Right cardiac atrium (tissue), 5 donors: Measurements from ENCODE around the gene NDUFA5. TPM values are rescaled to one million over a fixed set of nuclear protein-coding genes. Genes with fewer than 3 reads are reported as not detected.

Source experiments
- ATAC-seq, 2 donors: fragments of 200-7000 bp; cut with Tn5 transposase; one replicate each; pipeline versions ENCODE4 v1.8.0 to v1.9.1; 2020; ENCODE audit warnings: moderate library complexity in 2 of 2, mild to moderate bottlenecking in 1 of 2
- DNase-seq, 3 donors: peaks; one replicate each; pipeline ENCODE4 v3.0.0-alpha.2; 2020
- H3K27ac ChIP-seq: one replicate; pipeline ENCODE4 v1.5.1; 2013; ENCODE audit warnings: mild to moderate bottlenecking, low read length, control low read depth, moderate library complexity
- H3K27me3 ChIP-seq: one replicate; pipeline ENCODE4 v1.6.1; 2013; ENCODE audit not compliant: control insufficient read depth, insufficient read depth
- H3K4me1 ChIP-seq: one replicate; pipeline ENCODE4 v1.6.1; 2013; ENCODE audit warnings: low read length; ENCODE audit not compliant: control insufficient read depth, insufficient read depth
- H3K4me3 ChIP-seq: one replicate; pipeline ENCODE4 v1.5.1; 2013; ENCODE audit warnings: low read length, control low read depth
- H3K9me3 ChIP-seq: one replicate; pipeline ENCODE4 v1.6.1; 2013; ENCODE audit warnings: low read length; ENCODE audit not compliant: control insufficient read depth
- WGBS: extraction: QIAGEN DNeasy Blood & Tissue Kit; methylation state at CpG from one replicate; pipeline ENCODE4 v1.1.7; 2013; 5-methylcytosine and 5-hydroxymethylcytosine counted together
- intact Hi-C, 4 donors: fragments of 100-400 bp; cut with DNase I; formaldehyde crosslinking; loops; one replicate each; pipeline versions ENCODE4 v1.11.0 to v1.14.0; 2022 to 2023
- long read RNA-seq, 4 donors: library from polyadenylated mRNA; unstranded; transcript quantifications; one replicate each; pipeline ENCODE4 v2.0.0, GENCODE V29; 2020 to 2021
- polyA plus RNA-seq: library from polyadenylated mRNA; stranded (reverse); fragments of 200-250 nt; gene quantifications from one replicate; pipeline ENCODE4 v1.2.3, GENCODE V29; 2013
- total RNA-seq, 4 donors: library from RNA; stranded (reverse); fragmentation: NEBNext Ultra II Directional; extraction: Animal tissue kit (Norgen Biotek cat#: 25700); gene quantifications; one replicate each; pipeline ENCODE4 v1.2.1, GENCODE V29; 2021
- donor health status: healthy with polysubstance abuse.
- donor health status: DM: no; HTN: yes; CAD: no.
- donor health status: DM: no; HTN: no; CAD: no.
- donor health status: DM: no; HTN: yes; CAD: no; lungs with severe emphysema.
- donor health status: DM: yes; HTN: yes; CAD: no.

Gene NDUFA5
- 100 to 1,000 TPM; 270 to 342 (median 313) TPM for total RNA-seq
- polyA plus RNA-seq, result 375 TPM
- long read RNA-seq, donor 1, full-length matches to known transcripts, result 780 of 808 reads
- long read RNA-seq, donor 1, partial matches to known transcripts, result 8 of 808 reads
- long read RNA-seq, donor 1, other reads (novel, unspliced or antisense), result 20 of 808 reads
- long read RNA-seq, donor 2, full-length matches to known transcripts, result 338 of 353 reads
- long read RNA-seq, donor 2, partial matches to known transcripts, result 4 of 353 reads
- long read RNA-seq, donor 2, other reads (novel, unspliced or antisense), result 11 of 353 reads
- long read RNA-seq, donor 3, full-length matches to known transcripts, result 1,806 of 1,878 reads
- long read RNA-seq, donor 3, partial matches to known transcripts, result 28 of 1,878 reads
- long read RNA-seq, donor 3, other reads (novel, unspliced or antisense), result 44 of 1,878 reads
- long read RNA-seq, donor 4, full-length matches to known transcripts, result 311 of 320 reads
- long read RNA-seq, donor 4, partial matches to known transcripts, result 2 of 320 reads
- long read RNA-seq, donor 4, other reads (novel, unspliced or antisense), result 7 of 320 reads

DNA sequence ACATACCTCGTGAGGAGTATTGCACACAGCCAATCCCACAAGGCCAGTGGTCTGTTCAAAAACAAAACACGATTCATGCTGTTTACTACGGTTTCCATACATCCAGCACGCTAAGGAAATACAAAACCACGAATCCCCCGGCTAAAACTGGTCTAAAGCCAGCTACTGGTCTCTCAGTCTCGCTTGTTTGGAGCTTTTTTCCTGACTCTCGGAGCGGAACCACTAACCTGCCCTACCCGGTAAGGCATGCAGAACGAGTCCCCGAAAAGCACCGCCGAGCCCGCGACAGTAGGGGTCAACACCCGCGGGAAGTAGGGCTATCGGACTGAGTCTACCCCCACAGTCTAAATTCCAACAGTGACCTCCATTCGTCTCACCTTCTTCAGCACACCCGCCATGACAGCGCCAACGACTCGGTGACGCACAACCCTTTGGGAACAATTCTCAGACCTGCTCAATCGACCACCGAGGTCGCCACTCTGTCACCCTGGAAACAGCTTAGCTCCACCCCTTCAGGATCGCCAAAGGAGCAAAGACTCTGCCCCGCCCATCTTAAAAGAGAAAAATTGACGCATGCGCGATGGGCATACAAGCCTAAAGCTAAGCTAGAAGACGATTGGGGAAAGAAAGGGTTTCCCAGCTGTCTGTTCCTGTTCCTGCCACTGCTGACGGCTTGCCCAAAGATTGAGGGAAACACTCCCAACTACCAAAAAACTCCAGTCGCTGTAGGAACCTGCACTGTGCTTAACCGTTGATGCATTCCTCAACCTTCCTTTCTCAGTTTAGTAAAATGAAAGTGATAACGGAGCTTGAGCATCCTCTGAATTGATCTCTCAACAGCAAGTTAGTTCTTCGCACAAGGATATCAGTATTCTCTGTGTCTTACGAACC is at the start of gene NDUFA5:
TSS of gene NDUFA5 (minus strand) at position 421 of the 891 bp plus-strand sequence. CDS start at position 398, 23 bp downstream.
- H3K4me3 ChIP-seq, result peak within 1 kb of the TSS; percentile 89
- ATAC-seq, result peak; percentile 99
- peaks cover 4% of the 10 kb centered on the region for H3K4me1 ChIP-seq
- H3K9me3 ChIP-seq, result no peaks in the 10 kb centered on the region
- under 1% methylated on average over 40 of the region's 40 CpGs for WGBS
- no peaks in the 10 kb centered on the region for H3K27me3 ChIP-seq
- H3K27ac ChIP-seq, result peak within 1 kb of the TSS; percentile 91
- intact Hi-C loops, result no loop called here
- peak; percentile 97 for DNase-seq

DNA sequence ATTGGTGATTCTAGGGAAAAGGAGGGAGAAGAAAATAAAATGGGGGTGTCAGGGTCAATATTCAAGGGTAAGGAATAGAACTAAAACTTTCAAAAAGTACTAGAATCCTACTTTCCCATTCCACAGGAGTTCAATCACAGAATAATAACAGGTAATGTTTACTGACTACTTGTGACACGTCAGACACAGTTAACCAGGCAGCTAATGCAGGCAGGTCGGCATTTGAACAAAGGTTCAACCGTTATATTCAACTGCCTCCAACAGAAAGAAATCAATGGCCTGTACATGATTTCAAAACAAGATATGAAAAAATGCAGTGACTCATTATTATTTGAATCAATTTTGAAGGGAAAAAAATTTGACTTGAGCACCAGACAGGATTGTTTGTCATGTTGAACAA is 47.1 kb upstream of the NDUFA5 start:
- intact Hi-C loops, result no loop called here
- Histone ChIP-seq H3K27me3 (no peaks in the 10 kb centered on the region), H3K9me3 (no peaks in the 10 kb centered on the region), H3K27ac (no peak overlapping the region), H3K4me3 (no peak overlapping the region), H3K4me1 (no peaks in the 10 kb centered on the region)
- DNase-seq (no peak), ATAC-seq (no peak)
- 69% methylated on average over 3 of the region's 3 CpGs for WGBS

DNA sequence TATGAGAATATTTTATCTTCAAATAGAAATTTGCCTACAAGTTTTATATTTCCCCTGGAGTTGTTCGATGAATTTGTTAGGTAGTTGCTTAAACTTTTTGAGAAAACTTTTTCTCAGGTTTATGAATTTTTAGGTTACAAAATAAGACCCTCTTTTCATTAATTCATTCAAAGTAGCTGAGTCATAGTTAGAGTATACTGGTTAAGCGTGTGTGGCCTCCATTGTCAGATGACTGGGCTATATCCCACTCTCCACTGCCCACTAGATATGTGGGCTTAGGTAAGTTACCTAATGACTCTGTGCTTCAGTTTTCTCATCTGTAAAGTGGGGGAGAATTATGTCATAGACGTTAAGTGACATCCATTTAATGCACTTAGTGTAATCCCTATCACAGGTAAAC is 45.0 kb upstream of the NDUFA5 start:
- ATAC-seq (no peak), DNase-seq (no peak)
- intact Hi-C loops, result no loop called here

DNA sequence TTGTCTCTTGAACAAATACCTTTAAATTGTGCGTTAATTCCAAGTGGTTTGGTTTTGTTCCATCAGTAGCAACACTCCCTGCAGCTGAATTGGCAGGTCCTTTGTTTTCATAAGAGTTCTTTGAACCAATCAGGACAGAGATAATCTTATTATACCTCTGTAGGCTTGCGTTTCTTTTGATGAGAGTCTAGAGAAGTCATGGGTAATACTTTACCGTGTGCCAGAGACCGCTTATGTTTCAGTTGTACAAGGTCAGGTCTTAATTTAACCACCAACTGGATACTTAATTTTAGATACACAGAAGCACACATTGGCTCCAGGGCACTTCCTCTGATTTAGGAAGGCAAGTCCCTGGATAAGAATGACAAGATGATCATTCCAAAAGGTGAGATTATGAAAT is 43.9 kb upstream of the NDUFA5 start, which contains the start of gene ASB15:
TSS of gene ASB15 (plus strand) at position 292 of the 400 bp plus-strand sequence. CDS start 12,682 bp downstream, outside the sequence.
- ATAC-seq (peak; percentile 88 to 91), DNase-seq (no peak)
- WGBS, result 55% methylated on average over 4 of the region's 4 CpGs
- H3K4me1 ChIP-seq, result no peaks in the 10 kb centered on the region
- peak within 1 kb of the TSS; percentile 52 for H3K27ac ChIP-seq
- peak within 1 kb of the TSS; percentile 48 for H3K4me3 ChIP-seq
- H3K27me3 ChIP-seq, result no peaks in the 10 kb centered on the region
- no peaks in the 10 kb centered on the region for H3K9me3 ChIP-seq
- intact Hi-C loops, result no loop called here

More for the DNA sequence above, 45.0 kb upstream of the NDUFA5 start:
- H3K4me3 ChIP-seq, result peak overlapping the region; percentile 48
- H3K4me1 ChIP-seq, result no peaks in the 10 kb centered on the region
- H3K27ac ChIP-seq, result no peak overlapping the region
- H3K27me3 ChIP-seq, result no peaks in the 10 kb centered on the region
- no peaks in the 10 kb centered on the region for H3K9me3 ChIP-seq
- 80% methylated on average over 3 of the region's 3 CpGs for WGBS

DNA sequence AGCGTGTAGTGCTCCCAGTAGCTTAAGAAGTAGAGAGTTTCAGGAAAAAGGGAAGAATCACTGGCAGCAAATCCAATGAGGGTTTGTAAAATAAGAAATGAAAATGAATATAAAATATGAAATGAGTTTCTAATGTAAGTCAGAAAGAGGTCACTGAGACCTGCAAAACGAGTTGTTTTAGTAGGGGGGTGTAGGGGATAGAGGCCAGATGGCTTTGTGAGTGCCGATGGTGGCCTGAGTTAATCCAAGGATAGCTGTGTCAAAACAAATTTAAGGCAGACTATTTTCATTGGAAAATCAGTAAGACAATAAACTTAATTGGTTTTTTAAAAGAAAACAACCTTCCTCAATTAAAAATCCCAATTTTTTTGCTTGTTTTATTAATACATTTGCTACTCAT is 43.3 kb upstream of the NDUFA5 start:
- ATAC-seq, result no peak
- Histone ChIP-seq H3K27ac (peak overlapping the region; percentile 52), H3K9me3 (no peaks in the 10 kb centered on the region), H3K4me1 (no peaks in the 10 kb centered on the region), H3K4me3 (peak overlapping the region; percentile 48), H3K27me3 (no peaks in the 10 kb centered on the region)
- intact Hi-C loops, result no loop called here
- WGBS, result 51% methylated on average over 3 of the region's 3 CpGs
- no peak for DNase-seq

DNA sequence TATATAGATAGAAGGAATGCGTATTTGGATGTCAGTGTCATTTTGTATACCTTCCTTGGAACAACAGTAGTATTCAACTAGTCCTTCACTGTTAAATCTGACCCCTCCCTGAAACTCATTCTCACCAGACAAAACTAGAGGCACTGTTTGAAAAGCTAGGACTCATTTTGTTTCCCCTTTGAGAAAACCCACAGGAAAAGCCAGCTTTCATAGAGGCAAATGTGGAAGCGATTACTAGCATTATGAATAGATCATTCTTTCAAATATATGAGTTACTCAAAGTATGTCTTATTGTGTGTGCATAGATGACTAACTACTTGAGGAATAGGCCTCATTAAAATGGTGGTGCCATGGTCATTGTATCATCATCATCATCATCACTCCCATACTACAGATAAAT is 42.1 kb upstream of the NDUFA5 start:
- H3K9me3 ChIP-seq, result no peaks in the 10 kb centered on the region
- WGBS, result 80% methylated on average over 2 of the region's 2 CpGs
- ATAC-seq (no peak), DNase-seq (no peak)
- H3K27ac ChIP-seq, result no peak overlapping the region
- H3K4me1 ChIP-seq, result no peaks in the 10 kb centered on the region
- H3K27me3 ChIP-seq, result no peaks in the 10 kb centered on the region
- peak overlapping the region; percentile 18 for H3K4me3 ChIP-seq
- intact Hi-C loops, result no loop called here

DNA sequence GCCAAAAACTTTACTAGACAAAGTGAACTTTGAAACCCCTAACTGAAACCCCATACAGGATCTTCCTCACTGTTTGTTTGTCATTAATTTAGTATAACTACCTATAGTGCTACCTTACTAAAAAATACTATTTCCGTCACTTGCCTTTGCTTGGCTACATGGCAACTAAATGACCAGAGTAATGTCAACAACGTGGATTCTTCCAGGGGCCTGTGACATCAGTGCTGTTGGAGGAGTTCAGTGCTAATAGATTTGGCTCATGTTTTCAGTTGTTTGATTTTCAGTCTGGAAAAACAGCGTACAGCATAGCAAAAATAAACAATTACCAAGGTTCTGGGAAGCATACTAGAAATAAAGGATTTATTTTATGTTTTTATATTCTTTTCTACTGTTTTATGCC is 41.0 kb upstream of the NDUFA5 start:
- ATAC-seq (peak; percentile 40 to 41), DNase-seq (no peak)
- WGBS, result 56% methylated on average over 3 of the region's 3 CpGs
- Histone ChIP-seq H3K27ac (no peak overlapping the region), H3K4me3 (no peak overlapping the region), H3K4me1 (no peaks in the 10 kb centered on the region), H3K9me3 (no peaks in the 10 kb centered on the region), H3K27me3 (no peaks in the 10 kb centered on the region)
- intact Hi-C loops, result no loop called here

DNA sequence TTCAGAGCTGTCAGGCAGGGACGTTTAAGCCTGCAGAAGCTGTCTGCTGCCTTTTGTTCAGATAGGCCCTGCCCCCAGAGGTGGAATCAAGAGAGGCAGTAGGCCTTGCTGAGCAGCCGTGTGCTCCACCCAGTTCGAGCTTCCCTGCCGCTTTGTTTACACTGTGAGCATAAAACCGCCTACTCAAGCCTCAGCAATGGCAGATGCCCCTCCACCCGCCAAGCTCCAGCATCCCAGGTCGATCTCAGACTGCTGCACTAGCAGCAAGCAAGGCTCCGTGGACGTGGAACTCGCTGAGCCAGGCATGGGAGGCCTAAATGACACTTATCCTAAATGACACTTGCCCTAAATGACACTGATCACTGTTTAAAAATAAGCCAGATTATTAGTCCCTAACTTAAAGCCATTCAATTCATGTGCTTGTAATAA is 37.2 kb upstream of the NDUFA5 start:
- Histone ChIP-seq H3K9me3 (no peaks in the 10 kb centered on the region), H3K27ac (no peak overlapping the region), H3K4me3 (no peak overlapping the region), H3K27me3 (no peaks in the 10 kb centered on the region), H3K4me1 (no peaks in the 10 kb centered on the region)
- intact Hi-C loops, result no loop called here
- ATAC-seq (no peak), DNase-seq (no peak)
- 52% methylated on average over 10 of the region's 10 CpGs for WGBS

DNA sequence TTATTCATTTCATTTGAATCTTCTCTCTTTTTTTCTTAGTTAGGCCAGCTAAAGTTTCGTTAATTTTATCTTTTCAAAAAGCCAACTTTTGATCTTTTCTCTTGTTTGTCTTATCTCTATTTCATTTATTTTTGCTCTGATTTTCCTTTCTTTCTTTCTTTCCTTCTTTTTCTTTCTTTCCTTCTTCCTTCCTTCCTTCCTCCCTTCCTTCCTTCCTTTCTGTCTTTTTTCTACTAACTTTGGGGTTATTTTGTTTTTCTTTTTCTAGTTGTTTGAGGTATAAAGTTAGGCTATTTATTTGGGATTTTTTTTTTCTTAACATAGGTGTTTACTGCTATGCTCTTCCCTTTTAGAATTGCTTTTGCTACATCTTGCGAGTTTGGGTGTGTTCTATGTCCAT is 30.8 kb upstream of the NDUFA5 start:
- WGBS, result 94% methylated on average over 2 of the region's 2 CpGs
- Histone ChIP-seq H3K27ac (no peak overlapping the region), H3K9me3 (no peaks in the 10 kb centered on the region), H3K27me3 (no peaks in the 10 kb centered on the region), H3K4me1 (no peaks in the 10 kb centered on the region), H3K4me3 (no peak overlapping the region)
- intact Hi-C loops, result loop anchor here in 2 of 4 donors (10.0 kb wide), 1 partner anchor 276 kb away; no protein-coding TSS in a partner anchor
- DNase-seq (no peak), ATAC-seq (no peak)

DNA sequence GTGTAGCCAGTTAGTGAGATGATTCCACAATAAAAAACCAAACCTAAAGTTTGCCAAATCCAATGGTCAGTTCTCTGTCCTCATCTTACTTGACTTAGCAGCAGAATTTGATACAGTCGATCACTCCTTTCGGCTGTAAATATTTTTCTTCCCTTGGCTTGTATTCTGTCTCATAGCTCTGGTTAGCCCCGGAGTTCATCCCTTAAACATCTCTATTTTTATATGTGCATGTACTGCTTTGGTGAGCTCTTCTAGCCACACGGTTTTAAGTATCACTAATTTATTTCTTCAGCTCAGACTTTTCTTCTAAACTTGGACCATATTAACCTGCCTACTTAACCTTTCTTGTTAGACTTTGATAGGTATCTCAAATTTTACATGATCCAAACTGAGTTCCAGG is 26.2 kb upstream of the NDUFA5 start:
- 84% methylated on average over 4 of the region's 4 CpGs for WGBS
- Histone ChIP-seq H3K4me3 (no peak overlapping the region), H3K27ac (no peak overlapping the region), H3K27me3 (no peaks in the 10 kb centered on the region), H3K4me1 (no peaks in the 10 kb centered on the region), H3K9me3 (no peaks in the 10 kb centered on the region)
- DNase-seq (no peak), ATAC-seq (no peak)
- intact Hi-C loops, result loop anchor here in 2 of 4 donors (10.0 kb wide), 1 partner anchor 281 kb away; no protein-coding TSS in a partner anchor

DNA sequence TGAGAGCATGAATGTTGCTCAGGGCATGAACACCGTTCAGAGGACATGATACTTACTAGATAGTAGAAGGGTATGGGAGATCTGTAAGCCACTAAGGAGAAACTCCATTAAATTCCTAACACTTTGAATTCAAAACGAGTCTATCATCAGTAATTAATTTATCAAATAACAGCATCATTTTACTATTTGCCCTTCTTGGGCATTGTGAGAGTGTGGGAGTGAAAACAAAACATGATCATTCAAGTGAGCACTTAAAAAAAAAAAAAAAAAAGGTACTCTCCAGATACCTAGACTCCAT is 23.5 kb upstream of the NDUFA5 start:
- Histone ChIP-seq H3K27ac (no peak overlapping the region), H3K4me1 (no peaks in the 10 kb centered on the region), H3K27me3 (no peaks in the 10 kb centered on the region), H3K4me3 (no peak overlapping the region), H3K9me3 (no peaks in the 10 kb centered on the region)
- DNase-seq, result no peak
- intact Hi-C loops, result loop anchor here in 2 of 4 donors (10.0 kb wide), 1 partner anchor 284 kb away; no protein-coding TSS in a partner anchor
- no peak for ATAC-seq
- WGBS, result 19% methylated on average over 2 of the region's 2 CpGs
